Eye (tissue), 1 donor: ENCODE data around the gene TOMM40L.

ENCODE experiments used
- DNase-seq: peaks from one replicate; pipeline ENCODE4 v3.0.0-alpha.2; 2015

Gene TOMM40L

DNA sequence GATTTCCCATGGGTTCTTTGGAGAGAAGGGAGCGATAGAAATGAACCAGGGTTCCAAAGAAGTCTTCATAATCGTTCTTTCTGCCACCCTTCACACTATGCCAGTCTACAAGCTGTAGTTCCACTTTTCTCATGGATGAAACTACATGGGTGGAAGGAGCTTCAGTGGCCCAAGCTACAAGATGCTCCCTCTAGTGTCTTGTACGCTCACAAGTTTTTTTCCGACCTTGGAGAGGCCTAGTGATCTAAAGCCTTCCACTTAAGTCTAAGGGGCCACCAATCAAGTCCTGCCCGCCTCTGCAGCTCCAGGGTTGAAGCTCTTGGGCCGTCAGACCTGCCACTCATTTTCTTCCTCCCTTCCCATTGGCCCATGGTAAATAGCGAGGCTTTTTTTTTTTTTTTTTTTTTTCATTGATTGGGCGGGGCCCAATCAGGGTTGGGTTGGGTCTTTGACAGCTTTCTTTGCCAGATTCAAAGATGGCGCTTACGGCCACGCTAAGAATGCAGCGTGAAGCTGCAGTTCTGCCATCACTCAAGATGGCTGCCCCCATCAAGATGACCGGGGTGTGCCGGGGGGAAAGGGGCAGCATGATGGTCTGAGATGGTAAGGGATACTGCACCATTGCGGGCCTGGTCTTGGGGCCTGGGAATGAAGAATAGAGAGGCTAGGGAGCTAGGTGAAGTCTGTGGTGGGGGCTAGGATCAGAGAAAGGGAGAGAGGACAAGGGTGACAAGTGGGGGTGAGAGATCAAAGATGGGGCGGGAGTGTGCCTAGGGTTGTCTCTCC, at the start of gene TOMM40L:
Gene TOMM40L (plus strand): TSS at position 527 of the 786 bp plus-strand sequence. CDS start 430 bp downstream, outside the sequence.
- peak; percentile 99 for DNase-seq

- DNase-seq: no peak
These were observed 49.3 kb upstream of the TOMM40L start for GRCh38 chr1:161176468-161177111.

GRCh38 chr1:161177112-161177935, 48.5 kb upstream of the TOMM40L start, which contains the start of gene B4GALT3:
Gene B4GALT3, minus strand, starts transcription at chr1:161177507. Its CDS starts 1,447 bp downstream, at chr1:161176060.
- DNase-seq: peak; percentile 97

GRCh38 chr1:161177936-161178244, 48.0 kb upstream of the TOMM40L start:
- no peak for DNase-seq

- no peak for DNase-seq
These were observed 46.2 kb upstream of the TOMM40L start for GRCh38 chr1:161179698-161180097.

DNA sequence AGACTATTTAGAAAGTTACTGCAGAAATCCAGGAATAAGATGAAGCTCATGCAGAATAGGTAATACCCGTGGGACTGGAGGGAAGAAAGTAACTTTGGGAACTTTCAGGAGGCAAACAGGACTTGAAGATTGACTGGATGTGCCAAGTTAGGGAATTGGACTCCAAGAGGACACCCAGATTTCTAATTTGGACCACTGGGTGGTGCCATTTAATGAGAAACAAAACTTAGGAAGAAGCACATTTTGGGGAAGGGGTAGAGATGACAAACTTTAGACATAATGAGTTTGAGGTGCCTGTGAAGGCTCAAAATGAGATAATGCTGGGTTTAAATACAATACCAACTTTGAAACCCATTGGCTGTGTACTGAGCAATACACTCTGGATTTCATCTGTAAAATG, 45.2 kb upstream of the TOMM40L start:
- peak; percentile 19 for DNase-seq

- DNase-seq: no peak
These were observed 43.6 kb upstream of the TOMM40L start for GRCh38 chr1:161182214-161182613.

GRCh38 chr1:161185282-161185682, 40.6 kb upstream of the TOMM40L start:
- peak; percentile 31 for DNase-seq

GRCh38 chr1:161185732-161186311, 40.0 kb upstream of the TOMM40L start:
- no peak for DNase-seq

GRCh38 chr1:161187311-161187710, 38.5 kb upstream of the TOMM40L start:
- no peak for DNase-seq

- no peak for DNase-seq
These were observed 37.5 kb upstream of the TOMM40L start for GRCh38 chr1:161188381-161188780.

GRCh38 chr1:161189036-161189435, 36.8 kb upstream of the TOMM40L start:
- no peak for DNase-seq

- peak; percentile 10 for DNase-seq
These were observed 34.8 kb upstream of the TOMM40L start for GRCh38 chr1:161190962-161191521.

GRCh38 chr1:161191971-161192370, 33.9 kb upstream of the TOMM40L start:
- no peak for DNase-seq

- peak; percentile 90 for DNase-seq
These were observed 33.1 kb upstream of the TOMM40L start for GRCh38 chr1:161192476-161193465.

GRCh38 chr1:161193561-161194235, 32.2 kb upstream of the TOMM40L start:
- DNase-seq: no peak

DNA sequence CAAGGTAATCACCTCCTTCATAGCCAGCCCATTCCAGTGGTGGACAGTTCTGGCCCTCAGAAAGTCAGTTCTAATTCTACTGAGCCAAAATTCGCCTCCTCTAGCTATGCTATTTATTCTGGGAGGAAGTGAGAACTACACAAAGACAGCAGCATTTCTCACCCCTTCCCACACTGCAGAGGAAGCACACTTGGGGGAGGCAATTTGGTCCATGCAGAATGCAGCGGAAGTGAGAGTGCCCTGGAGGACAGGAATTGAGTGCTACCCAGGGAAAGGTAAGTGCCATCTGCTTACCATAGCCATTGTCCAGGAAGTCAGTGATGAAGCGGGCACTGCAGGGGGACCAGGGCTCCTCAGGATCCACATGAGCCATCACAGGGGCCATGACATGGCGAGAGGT, 30.7 kb upstream of the TOMM40L start:
- no peak for DNase-seq

DNA sequence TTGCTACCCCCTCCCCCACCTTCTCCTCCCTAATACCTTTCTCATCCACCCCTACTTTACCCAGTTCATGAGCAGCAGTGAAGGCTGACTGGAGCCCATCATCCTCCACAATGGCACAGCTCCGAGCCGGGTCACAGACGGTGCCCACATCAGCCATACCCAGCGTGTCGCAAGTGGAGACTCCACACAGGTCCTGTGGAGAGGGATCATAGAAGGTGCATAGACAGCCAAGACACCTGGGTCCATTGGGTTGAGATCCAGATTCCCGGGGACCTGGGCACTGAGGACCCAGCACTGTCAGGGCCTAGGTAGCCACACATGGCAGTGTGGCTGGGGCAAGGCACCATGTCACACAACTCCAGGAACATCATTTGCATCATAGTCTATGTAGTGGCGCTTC, 29.7 kb upstream of the TOMM40L start:
- DNase-seq: no peak

- peak; percentile 87 for DNase-seq
These were observed 29.1 kb upstream of the TOMM40L start for GRCh38 chr1:161196521-161197451.
